HG02938 (cell line): ENCODE results near the gene HNRNPK.

ENCODE experiments used
- ATAC-seq: cut with Tn5 transposase; IDR thresholded peaks from one replicate; pipeline ENCODE4 v1.9.1; 2021; ENCODE audit warnings: mild to moderate bottlenecking, moderate library complexity; ENCODE audit not compliant: unreplicated experiment

The HNRNPK gene

DNA sequence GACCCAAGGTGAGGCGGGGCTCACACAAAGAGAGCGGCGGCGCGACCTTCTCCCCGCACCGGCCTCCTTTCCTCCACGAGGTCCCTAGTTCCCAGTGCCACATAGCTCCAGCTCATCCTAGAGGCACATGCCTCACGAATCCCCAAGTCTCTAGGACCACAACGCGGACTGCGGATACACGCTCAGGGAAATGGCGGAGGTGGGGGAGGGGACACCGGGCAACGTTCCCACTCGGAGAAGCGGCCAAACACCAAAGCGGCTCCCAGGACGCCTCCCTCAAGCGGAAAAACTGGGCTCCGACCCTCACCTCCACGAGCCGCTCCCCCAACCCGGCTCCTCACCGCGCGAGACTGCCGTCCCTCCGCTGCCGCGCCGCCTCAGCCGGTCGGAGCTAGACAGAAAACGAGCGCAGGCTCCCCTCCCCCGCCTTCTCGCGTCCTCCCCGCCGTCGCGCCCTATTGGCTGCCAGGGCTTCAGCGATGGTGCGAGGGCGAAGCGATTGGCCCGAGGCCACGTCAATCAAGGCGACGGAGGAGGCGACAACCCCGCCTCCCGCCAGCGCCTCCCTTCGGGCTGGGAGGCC is at the start of gene HNRNPK:
TSS of gene HNRNPK (minus strand) at position 404 of the 583 bp plus-strand sequence. CDS start 1,963 bp downstream, outside the sequence.
- peak; percentile 79 for ATAC-seq

GRCh38 chr9:84027201-84027600 is 47.2 kb upstream of the HNRNPK start:
- no peak for ATAC-seq

DNA sequence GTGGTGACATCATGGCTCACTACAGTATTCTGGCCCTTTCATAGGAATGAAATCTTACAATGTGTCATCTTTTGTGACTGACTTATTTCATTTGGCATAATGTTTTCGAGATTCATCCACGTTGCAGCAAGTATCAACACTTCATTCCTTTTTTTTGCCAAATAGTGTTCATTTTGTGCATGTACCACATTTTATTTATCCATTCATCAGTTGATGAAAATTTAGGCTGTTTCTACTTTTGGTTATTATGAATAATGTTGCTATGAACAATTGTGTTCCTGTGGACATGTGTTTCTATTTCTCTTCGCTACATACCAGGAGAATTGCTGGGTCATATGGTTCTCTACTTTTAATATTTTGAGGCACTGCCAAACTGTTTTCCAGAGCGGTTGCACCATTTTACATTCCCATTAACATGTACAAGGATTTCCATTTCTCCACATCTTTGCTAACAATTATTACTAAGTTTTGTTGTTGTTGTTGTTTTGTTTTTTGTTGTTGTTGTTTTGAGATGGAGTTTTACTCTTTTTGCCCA is 44.1 kb upstream of the HNRNPK start:
- ATAC-seq, result no peak

DNA sequence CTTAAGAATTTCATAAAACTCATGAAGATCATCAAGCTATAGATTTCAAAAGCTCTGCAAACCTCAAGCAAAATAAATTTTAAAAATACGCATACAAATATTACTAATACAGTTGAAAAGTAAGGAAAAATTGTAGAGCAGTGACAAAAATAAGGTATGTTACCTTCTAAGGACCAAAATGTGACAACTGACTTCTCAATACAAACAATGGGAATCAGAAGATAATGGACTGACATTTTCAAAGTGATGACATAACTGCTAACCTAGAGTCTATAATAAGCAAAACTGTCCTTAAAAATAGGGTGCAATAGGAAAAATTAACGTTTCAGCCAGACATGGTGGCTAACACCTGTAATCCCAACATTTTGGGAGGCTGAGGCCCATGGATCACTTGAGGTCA is 27.6 kb upstream of the HNRNPK start:
- no peak for ATAC-seq

- ATAC-seq, result no peak
Measured at GRCh38 chr9:84003246-84003645, 23.2 kb upstream of the HNRNPK start.

DNA sequence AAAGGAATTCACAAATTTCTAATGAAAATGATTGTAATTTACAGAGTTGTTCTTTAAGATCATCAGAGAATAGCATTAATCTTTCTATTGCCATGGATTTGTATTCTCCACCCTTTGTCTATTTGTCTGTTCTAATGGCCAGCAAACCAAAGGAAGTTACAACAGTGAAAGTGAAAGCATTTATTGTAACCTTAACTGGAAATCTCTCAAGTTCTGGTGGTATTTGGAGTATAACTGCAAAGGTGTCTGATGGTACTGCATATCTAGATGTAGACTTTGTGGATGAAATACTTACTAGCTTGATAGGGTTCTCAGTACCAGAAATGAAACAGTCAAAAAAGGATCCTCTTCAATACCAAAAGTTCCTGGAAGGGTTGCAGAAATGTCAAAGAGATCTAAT is 22.3 kb upstream of the HNRNPK start:
- peak; percentile 75 for ATAC-seq

GRCh38 chr9:84001621-84002020 is 21.6 kb upstream of the HNRNPK start:
- ATAC-seq, result no peak

GRCh38 chr9:84000186-84000585 is 20.2 kb upstream of the HNRNPK start:
- no peak for ATAC-seq

- ATAC-seq, result no peak
Measured at GRCh38 chr9:83999141-83999918, 19.3 kb upstream of the HNRNPK start.

- no peak for ATAC-seq
Measured at GRCh38 chr9:83996126-83996525, 16.1 kb upstream of the HNRNPK start.

GRCh38 chr9:83992901-83993300 is 12.9 kb upstream of the HNRNPK start:
- ATAC-seq, result no peak

DNA sequence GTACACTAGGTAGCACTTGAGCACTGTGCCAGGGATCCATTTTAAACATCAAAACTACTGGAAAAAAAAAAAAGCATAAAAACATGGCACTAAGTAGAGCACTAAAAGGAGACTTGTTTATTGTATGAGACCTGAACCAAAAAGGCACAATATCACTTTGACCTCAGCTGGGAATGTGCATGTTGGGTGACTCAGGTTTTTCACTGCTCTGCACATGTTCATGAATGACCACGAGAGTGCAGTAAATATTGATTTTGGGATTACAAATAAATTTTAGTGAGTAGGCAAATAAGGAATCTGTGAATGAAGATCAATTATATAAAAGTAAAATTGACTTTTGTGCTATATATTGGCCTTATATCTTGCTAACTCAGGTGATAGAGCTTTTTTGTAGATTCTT is 12.4 kb upstream of the HNRNPK start:
- ATAC-seq, result no peak

GRCh38 chr9:83991355-83991754 is 11.3 kb upstream of the HNRNPK start:
- ATAC-seq, result no peak

- no peak for ATAC-seq
Measured at GRCh38 chr9:83988411-83988810, 8.4 kb upstream of the HNRNPK start.

- no peak for ATAC-seq
Measured at GRCh38 chr9:83987402-83987791, 7.4 kb upstream of the HNRNPK start.

DNA sequence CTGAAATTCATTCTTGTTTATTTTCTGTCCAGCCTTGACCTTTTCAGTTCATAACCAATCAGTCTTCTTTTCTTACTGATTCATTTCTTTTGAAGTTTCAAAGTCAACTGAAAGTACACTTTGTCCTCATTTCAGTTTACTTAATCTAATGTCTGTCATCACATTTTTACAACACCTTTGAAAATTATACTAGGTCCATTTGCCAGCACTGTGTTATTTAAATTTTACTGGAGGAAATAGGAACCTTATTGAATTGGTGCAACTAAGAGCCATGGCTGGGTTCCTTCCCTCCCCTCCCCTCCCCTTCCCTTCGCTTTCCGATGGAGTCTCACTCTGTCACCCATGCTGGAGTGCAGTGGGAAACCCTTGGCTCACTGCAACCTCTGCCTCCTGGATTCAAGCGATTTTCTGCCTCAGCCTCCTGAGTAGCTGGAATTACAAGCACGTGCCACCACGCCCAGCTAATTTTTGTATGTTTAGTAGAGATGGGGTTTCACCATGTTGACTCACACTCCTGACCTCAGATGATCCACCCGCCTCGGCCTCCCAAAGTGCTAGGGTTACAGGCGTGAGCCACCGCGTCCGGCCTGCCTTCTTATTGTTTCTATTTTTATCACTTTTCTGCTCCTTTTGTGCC is 6.9 kb upstream of the HNRNPK start:
- no peak for ATAC-seq

DNA sequence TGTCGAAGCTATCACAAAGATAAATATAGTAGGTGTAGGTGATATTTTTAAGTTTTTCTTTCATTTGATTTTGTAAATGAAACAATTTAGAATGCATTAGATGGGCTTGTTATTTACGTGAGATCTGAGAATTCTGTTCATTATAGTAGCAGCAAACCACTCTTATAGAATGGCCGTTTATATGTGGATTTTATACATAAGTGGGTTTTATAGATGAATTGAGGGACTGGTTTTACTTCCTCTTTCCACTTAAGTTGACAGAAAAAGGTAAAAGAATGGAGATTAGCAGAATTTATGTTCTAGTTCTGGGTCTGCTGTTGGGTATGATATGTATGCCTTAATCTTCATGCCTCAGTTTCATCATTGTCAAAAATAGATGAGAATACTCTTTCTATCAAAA is 6.2 kb upstream of the HNRNPK start:
- no peak for ATAC-seq

DNA sequence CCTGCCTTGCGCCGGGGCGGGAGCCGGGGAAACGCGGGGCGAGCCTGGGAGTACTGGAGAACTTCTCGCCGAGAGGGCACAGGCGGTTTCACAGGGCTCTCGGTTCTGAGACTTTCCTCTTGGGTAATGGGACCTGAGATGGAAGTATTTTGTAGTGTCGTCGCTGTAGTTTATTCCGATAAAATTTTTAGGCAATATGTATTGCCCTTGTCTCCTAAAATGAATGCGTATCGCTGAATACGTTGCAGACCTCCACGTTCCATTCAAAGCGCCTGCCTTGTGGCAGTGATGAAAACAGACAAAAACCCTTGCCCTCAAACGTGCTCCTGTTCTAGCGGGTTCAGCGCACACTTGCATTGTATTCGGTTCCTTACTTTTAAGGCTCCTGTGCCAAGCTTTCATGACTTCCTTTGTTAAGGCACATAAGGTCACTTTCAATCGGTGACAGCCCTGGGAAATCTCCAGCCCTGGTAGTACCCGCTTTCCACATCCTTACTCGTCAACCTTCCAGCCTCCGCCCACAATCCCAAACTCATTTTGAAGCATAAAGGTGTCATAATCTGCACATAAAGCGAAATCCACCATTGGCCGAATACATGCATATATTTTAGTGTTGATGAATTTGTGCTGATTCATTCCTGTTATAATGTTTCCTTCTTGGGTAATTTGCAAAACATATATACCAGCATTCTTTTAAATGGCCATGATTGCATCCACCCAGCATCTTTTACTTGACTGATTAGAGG is 1.3 kb upstream of the HNRNPK start:
- peak; percentile 20 for ATAC-seq

- peak; percentile 58 for ATAC-seq
Measured at GRCh38 chr9:83980395-83981125, 545 bp upstream of the HNRNPK start, which contains the start of gene RMI1. TSS of gene RMI1 (plus strand) at chr9:83980805. CDS start at chr9:84000987, 20,182 bp downstream.
